H9 (cell line): ENCODE results near the gene AHSG. TPM values are rescaled to one million over a fixed set of nuclear protein-coding genes. Genes with fewer than 3 reads are reported as not detected.

Source experiments
- DNase-seq: peaks from one replicate; pipeline ENCODE4 v3.0.0-alpha.2; 2017
- H2AFZ ChIP-seq: one replicate; pipeline ENCODE4 v1.6.1; 2013; ENCODE audit warnings: mild to moderate bottlenecking, low read length, control low read depth, moderate library complexity
- H2AK5ac ChIP-seq: 2 replicates; pipeline ENCODE4 v1.6.1; 2013; ENCODE audit warnings: low read length, control low read depth, mixed read lengths; ENCODE audit not compliant: insufficient read length
- H2BK120ac ChIP-seq: one replicate; pipeline ENCODE4 v1.6.1; 2013; ENCODE audit warnings: low read depth, mild to moderate bottlenecking, low read length, control low read depth, inconsistent platforms; ENCODE audit not compliant: poor library complexity, severe bottlenecking
- H2BK12ac ChIP-seq: 2 replicates; pipeline ENCODE4 v1.6.1; 2013; ENCODE audit warnings: low read length, control low read depth, mixed read lengths, low read depth; ENCODE audit not compliant: insufficient read length
- H2BK15ac ChIP-seq: 2 replicates; pipeline ENCODE4 v1.6.1; 2013; ENCODE audit warnings: low read depth, low read length, control low read depth
- H2BK20ac ChIP-seq: one replicate; pipeline ENCODE4 v1.6.1; 2013; ENCODE audit warnings: low read depth, mild to moderate bottlenecking, low read length, control low read depth, inconsistent platforms; ENCODE audit not compliant: poor library complexity, severe bottlenecking
- H2BK5ac ChIP-seq: 2 replicates; pipeline ENCODE4 v1.6.1; 2013; ENCODE audit warnings: low read length, control low read depth, mixed read lengths; ENCODE audit not compliant: insufficient read length
- H3K14ac ChIP-seq: 2 replicates; pipeline ENCODE4 v1.6.1; 2013; ENCODE audit warnings: low read length, control low read depth; ENCODE audit not compliant: insufficient read depth
- H3K18ac ChIP-seq: 2 replicates; pipeline ENCODE4 v1.6.1; 2013; ENCODE audit warnings: low read depth, mild to moderate bottlenecking, mixed read lengths, low read length, control low read depth; ENCODE audit not compliant: insufficient read length
- H3K23ac ChIP-seq: 2 replicates; pipeline ENCODE4 v1.6.1; 2013; ENCODE audit warnings: low read length, control low read depth, mixed read lengths, low read depth; ENCODE audit not compliant: insufficient read length
- H3K23me2 ChIP-seq: 2 replicates; pipeline ENCODE4 v1.6.1; 2013; ENCODE audit warnings: low read depth, mild to moderate bottlenecking, mixed read lengths, low read length, control low read depth; ENCODE audit not compliant: insufficient read length, poor library complexity, severe bottlenecking
- H3K27ac ChIP-seq: 2 replicates; pipeline ENCODE4 v1.5.1; 2013; ENCODE audit warnings: low read length, control low read depth, mixed read lengths, low read depth; ENCODE audit not compliant: insufficient read length
- H3K27me3 ChIP-seq: 2 replicates; pipeline ENCODE4 v1.6.1; 2013; ENCODE audit warnings: low read length, control low read depth, inconsistent platforms; ENCODE audit not compliant: insufficient read depth
- H3K4ac ChIP-seq: 2 replicates; pipeline ENCODE4 v1.6.1; 2013; ENCODE audit warnings: low read depth, mild to moderate bottlenecking, control low read depth, inconsistent platforms, low read length, moderate library complexity
- H3K4me1 ChIP-seq: 2 replicates; pipeline ENCODE4 v1.6.1; 2013; ENCODE audit warnings: low read length, control low read depth, inconsistent platforms; ENCODE audit not compliant: insufficient read depth
- H3K4me2 ChIP-seq: 2 replicates; pipeline ENCODE4 v1.6.1; 2013; ENCODE audit warnings: low read length, control low read depth, mixed read lengths; ENCODE audit not compliant: insufficient read length, insufficient read depth
- H3K56ac ChIP-seq: 2 replicates; pipeline ENCODE4 v1.6.1; 2013; ENCODE audit warnings: low read depth, mild to moderate bottlenecking, mixed read lengths, low read length, control low read depth; ENCODE audit not compliant: insufficient read length
- H3K79me1 ChIP-seq: 2 replicates; pipeline ENCODE4 v1.6.1; 2013; ENCODE audit warnings: low read depth, mild to moderate bottlenecking, moderate library complexity, low read length, control low read depth, inconsistent platforms; ENCODE audit not compliant: insufficient read depth, poor library complexity, severe bottlenecking
- H3K79me2 ChIP-seq: 2 replicates; pipeline ENCODE4 v1.6.1; 2013; ENCODE audit warnings: low read length, control low read depth, inconsistent platforms; ENCODE audit not compliant: insufficient read depth
- H3K9ac ChIP-seq: 2 replicates; pipeline ENCODE4 v1.6.1; 2013; ENCODE audit warnings: low read length, control low read depth, mixed read lengths; ENCODE audit not compliant: insufficient read length; ENCODE audit errors: extremely low read depth
- H3K9me3 ChIP-seq: one replicate; pipeline ENCODE4 v1.6.1; 2013; ENCODE audit warnings: low read depth, low read length, inconsistent platforms; ENCODE audit not compliant: control insufficient read depth
- H3T11ph ChIP-seq: one replicate; pipeline ENCODE4 v1.6.1; 2013; ENCODE audit warnings: mild to moderate bottlenecking, low read length, control low read depth, inconsistent platforms
- H4K20me1 ChIP-seq: one replicate; pipeline ENCODE4 v1.6.1; 2013; ENCODE audit not compliant: control insufficient read depth, insufficient read length, insufficient read depth
- H4K5ac ChIP-seq: 2 replicates; pipeline ENCODE4 v1.6.1; 2013; ENCODE audit warnings: low read depth, mild to moderate bottlenecking, mixed read lengths, low read length, control low read depth; ENCODE audit not compliant: insufficient read length
- H4K8ac ChIP-seq: replicated peaks from 2 replicates; pipeline ENCODE4 v1.6.1; 2013; ENCODE audit warnings: low read length, control low read depth, mixed read lengths, low read depth; ENCODE audit not compliant: insufficient read length
- H4K91ac ChIP-seq: 2 replicates; pipeline ENCODE4 v1.6.1; 2013; ENCODE audit warnings: low read depth, mild to moderate bottlenecking, moderate library complexity, mixed read lengths, low read length, control low read depth; ENCODE audit not compliant: insufficient read length
- H3K27ac Mint-ChIP-seq, 3 experiments: 2 replicates in 2 of 3; 3 replicates in 1 of 3; pipeline ENCODE4 v1.8.0; 2020 to 2021; ENCODE audit warnings: mixed read lengths in 3 of 3, mild to moderate bottlenecking in 1 of 3, moderate library complexity in 1 of 3
- H3K27me3 Mint-ChIP-seq: 2 replicates; pipeline ENCODE4 v1.8.0; 2021; ENCODE audit warnings: low read depth, mild to moderate bottlenecking, moderate library complexity, mixed read lengths
- H3K36me3 Mint-ChIP-seq, 3 experiments: 2 replicates in 2 of 3; 3 replicates in 1 of 3; pipeline ENCODE4 v1.8.0; 2020 to 2021; ENCODE audit warnings: low read depth in 3 of 3, mixed read lengths in 3 of 3; ENCODE audit not compliant: insufficient read depth in 1 of 3
- H3K4me1 Mint-ChIP-seq, 2 experiments: 2 replicates each; pipeline ENCODE4 v1.8.0; 2020; ENCODE audit warnings: mixed read lengths in 2 of 2
- H3K4me3 Mint-ChIP-seq, 2 experiments: 2 replicates in 1 of 2; 3 replicates in 1 of 2; pipeline ENCODE4 v1.8.0; 2020 to 2021; ENCODE audit warnings: mild to moderate bottlenecking in 2 of 2, mixed read lengths in 2 of 2, moderate library complexity in 1 of 2
- H3K9me3 Mint-ChIP-seq, 2 experiments: 2 replicates in 1 of 2; 3 replicates in 1 of 2; pipeline ENCODE4 v1.8.0; 2020; ENCODE audit warnings: mild to moderate bottlenecking in 2 of 2, mixed read lengths in 2 of 2, moderate library complexity in 1 of 2
- CTCF ChIP-seq: fragments of 200-600 bp; sonication (generic); conservative IDR thresholded peaks from 3 replicates; pipeline ENCODE4 v1.8.0; 2021; ENCODE audit warnings: antibody characterized with exemption, mild to moderate bottlenecking
- WGBS: extraction: QIAGEN DNeasy Blood & Tissue Kit; methylation state at CpG from one replicate; pipeline ENCODE4 v1.1.7; 2013; ENCODE audit warnings: missing lambda C conversion rate, low lambda C conversion rate, mixed read lengths; ENCODE audit not compliant: insufficient read length; ENCODE audit errors: extremely low coverage; 5-methylcytosine and 5-hydroxymethylcytosine counted together
- total RNA-seq: library from RNA; stranded (reverse); gene quantifications from 2 replicates; pipeline ENCODE4 v1.2.1, GENCODE V29; 2021

AHSG gene
- total RNA-seq, 1 experiment from 2014 or later = not detected

- no peak overlapping the region for H2AK5ac ChIP-seq
- H2BK120ac ChIP-seq = no peak overlapping the region
- H3K14ac ChIP-seq = no peak overlapping the region
- no peak overlapping the region for H2BK12ac ChIP-seq
- no peak overlapping the region for H3T11ph ChIP-seq
- H3K4me2 ChIP-seq = no peak overlapping the region
- no peak overlapping the region for H3K23ac ChIP-seq
- Mint-ChIP-seq H3K36me3 (no peaks in the 10 kb centered on the region), H3K4me1 (peaks cover 14% of the 10 kb centered on the region in 2 experiments), H3K9me3 (no peaks in the 10 kb centered on the region), H3K27ac (no peak overlapping the region), H3K27me3 (peaks cover 32% of the 10 kb centered on the region), H3K4me3 (no peak overlapping the region)
- no peaks in the 10 kb centered on the region for H4K20me1 ChIP-seq
- H2AFZ ChIP-seq = no peak overlapping the region
- no peaks in the 10 kb centered on the region; the same call in 1 of the 2 replicates for H3K4me1 ChIP-seq
- H3K79me1 ChIP-seq = no peaks in the 10 kb centered on the region
- H2BK5ac ChIP-seq = no peak overlapping the region
- no peak overlapping the region for H2BK15ac ChIP-seq
- no peak overlapping the region for H3K56ac ChIP-seq
- no peak overlapping the region for H3K9ac ChIP-seq
- no peaks in the 10 kb centered on the region for H3K23me2 ChIP-seq
- DNase-seq = no peak
- H3K18ac ChIP-seq = no peak overlapping the region
- H3K79me2 ChIP-seq = no peaks in the 10 kb centered on the region
- no peak overlapping the region for H3K4ac ChIP-seq
- H4K91ac ChIP-seq = no peak overlapping the region
- no peak overlapping the region for H4K5ac ChIP-seq
- no peaks in the 10 kb centered on the region for H3K27me3 ChIP-seq
- TF ChIP-seq CTCF = no peak
- H4K8ac ChIP-seq = no peak overlapping the region
- H3K27ac ChIP-seq = no peak overlapping the region
- no peaks in the 10 kb centered on the region for H3K9me3 ChIP-seq
- no peak overlapping the region for H2BK20ac ChIP-seq
- WGBS = no CpG with 5 or more reads among the region's 6 CpGs
Observed at GRCh38 chr3:186614266-186614596, 1.4 kb downstream of the AHSG start.
